HG02588 (cell line): ENCODE results near the gene ARNT2.
"Not testable (repeated sequence)": the region's sequence is repeated elsewhere in the genome, so short reads cannot be mapped to it uniquely, and the experiment has no call there.

Experiments
- ATAC-seq: cut with Tn5 transposase; IDR thresholded peaks from one replicate; pipeline ENCODE4 v1.9.1; 2021; ENCODE audit warnings: mild to moderate bottlenecking, moderate library complexity; ENCODE audit not compliant: unreplicated experiment

Gene ARNT2

DNA sequence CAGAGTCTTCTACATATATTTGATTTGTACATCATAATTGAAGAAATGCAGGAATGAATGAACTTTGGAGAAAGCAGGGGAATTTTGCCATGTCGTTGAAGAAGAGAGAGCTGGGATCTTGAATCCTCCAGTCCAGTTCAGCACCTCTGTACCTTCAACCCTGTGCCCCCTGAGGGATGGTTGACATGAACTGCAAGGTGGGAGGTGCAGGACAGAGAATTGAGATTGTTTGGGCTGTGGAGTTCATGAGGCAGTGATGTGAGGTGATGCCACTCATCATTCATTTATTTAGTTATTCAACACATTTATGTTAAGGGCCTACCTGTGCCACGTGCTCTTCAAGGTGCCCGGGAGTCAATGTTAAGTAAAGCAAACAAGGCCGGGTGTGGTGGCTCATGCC, 104.6 kb downstream of the ARNT2 start:
- ATAC-seq: no peak

- ATAC-seq: no peak
Measured at GRCh38 chr15:80509800-80510199, 105.6 kb downstream of the ARNT2 start.

GRCh38 chr15:80510985-80511384, 106.8 kb downstream of the ARNT2 start:
- not testable (repeated sequence) for ATAC-seq

DNA sequence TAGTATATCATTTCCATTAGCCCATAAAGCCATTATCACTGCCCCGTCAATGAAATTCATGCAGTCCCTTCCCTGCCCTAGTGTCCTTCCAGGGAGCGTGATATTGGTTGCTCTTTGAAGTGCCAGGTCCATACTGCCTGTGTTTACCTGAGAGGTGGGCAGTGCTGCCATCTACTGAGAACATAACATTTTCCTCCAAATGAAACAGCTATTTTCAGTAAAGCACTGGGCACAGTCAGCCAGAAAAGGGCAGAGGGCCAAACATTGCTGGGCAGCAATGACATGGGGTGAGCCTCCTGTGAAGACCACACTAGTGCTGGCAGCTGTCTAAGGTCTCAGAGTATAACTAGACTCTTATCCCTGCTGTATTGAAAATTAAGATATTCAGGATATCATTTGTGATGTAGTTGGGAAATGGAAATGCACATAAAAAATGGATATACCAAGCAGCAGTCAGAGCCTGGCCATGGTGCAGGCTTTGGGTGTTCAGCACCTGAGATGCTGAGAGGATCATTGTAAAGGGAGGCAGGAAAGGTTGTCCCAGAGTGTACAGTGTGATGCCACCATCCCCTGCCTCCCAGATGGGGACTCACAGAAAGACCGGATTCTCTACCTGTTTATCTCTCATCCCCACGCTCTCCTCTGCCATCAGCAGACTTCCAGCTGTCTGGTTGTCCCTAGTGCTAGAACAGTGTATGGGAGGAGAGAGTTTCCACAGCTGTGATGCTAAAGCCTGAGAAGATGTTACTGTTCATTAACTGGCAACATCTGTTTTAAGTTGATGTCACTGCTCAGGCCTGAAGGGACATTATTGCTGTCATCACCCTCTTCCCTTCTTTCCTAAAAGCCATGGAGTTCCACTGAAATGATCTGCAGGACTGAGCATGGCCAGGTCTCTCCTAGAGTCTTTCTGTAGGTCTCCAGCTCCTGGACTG, 108.8 kb downstream of the ARNT2 start:
- ATAC-seq: no peak

DNA sequence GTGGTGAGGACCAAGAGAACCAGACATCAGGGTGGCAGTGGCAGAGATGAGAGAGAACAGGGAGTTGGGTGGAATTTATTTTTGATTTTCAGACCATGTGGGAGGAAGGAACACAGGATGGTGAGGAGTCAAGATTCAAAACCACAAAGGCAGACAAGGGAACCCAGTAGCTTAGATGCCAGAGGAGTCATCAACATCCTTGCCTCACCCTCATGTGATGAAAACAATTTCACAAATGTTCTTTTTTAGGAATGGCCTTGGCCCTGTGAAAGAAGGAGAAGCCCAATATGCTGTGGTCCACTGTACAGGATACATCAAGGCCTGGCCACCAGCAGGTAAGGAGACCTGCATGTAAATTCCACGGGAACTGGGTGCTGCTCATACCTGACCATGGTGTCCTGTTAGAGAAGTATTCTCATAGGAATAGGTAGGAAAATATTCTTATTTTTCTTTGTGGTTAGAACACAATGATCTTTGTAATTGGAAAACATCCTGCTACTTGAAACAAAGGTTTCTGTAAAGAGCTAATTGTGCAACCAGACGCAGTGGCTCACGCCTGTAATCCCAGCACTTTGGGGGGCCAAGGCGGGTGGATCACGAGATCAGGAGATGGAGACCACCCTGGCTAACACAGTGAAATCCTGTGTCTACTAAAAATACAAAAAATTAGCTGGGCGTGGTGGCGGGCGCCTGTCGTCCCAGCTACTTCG, 110.0 kb downstream of the ARNT2 start:
- no peak for ATAC-seq

GRCh38 chr15:80517290-80517689, 113.1 kb downstream of the ARNT2 start:
- no peak for ATAC-seq

DNA sequence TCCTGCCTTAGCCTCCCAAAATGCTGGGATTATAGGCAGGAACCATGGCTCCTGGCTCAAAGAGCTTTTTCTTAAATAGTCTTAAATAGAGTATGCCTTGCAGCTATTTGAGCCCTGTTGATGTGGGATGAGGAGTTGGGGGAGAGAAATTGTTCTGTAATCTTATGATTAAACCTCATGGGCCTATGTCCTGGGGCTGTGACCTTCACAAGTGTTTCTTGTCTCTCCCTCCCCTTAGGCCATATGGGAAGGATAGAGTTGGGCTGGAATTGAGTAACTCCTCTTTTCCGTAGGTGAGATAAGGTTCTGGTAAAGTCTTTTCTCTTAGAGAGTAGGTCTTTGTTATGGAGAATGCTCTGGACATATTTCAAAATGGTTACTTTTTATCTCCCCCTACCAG, 114.3 kb downstream of the ARNT2 start:
- no peak for ATAC-seq

GRCh38 chr15:80523746-80524145, 119.6 kb downstream of the ARNT2 start:
- ATAC-seq: no peak

DNA sequence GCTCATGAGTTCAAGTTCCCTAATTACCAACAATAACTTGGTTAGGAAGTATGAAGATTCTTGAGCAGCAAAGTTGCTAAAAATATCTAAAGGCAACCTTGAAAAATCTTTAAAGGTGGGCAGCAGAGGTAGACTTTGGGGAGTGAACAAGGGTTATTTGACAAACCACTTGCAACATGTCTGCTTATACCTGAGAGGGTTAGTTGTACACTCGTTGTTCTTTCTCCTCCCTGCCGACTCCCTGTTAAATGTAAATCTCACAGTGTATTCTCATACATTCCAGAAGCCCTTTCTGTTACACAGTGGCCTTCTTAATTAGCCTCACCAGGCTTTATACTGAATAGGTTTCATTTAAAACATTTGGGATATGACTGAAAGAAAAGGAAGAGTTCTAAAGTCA, 121.7 kb downstream of the ARNT2 start:
- no peak for ATAC-seq

- ATAC-seq: no peak
Measured at GRCh38 chr15:80526556-80527340, 122.6 kb downstream of the ARNT2 start.

GRCh38 chr15:80527406-80527805, 123.2 kb downstream of the ARNT2 start:
- ATAC-seq: no peak

DNA sequence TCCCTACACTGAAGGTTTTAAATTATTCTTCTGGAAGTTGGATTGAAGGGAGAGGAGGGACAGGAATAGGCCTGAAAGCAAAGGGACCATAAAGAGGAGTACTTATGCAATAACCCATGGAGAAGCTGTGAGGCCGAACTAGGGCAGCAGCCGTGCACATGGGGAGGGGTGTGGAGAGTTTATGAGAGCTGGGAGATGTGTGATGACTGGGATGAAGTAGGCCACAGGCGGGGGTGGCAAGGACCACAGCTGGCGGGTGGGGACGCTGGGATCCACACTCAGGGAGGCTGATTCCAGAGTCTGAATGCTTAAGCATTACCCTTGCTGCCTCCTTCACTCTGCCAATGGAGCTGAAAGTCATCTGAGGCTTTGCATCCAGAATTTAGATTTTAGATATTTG, 123.8 kb downstream of the ARNT2 start:
- ATAC-seq: no peak

- ATAC-seq: no peak
Measured at GRCh38 chr15:80530737-80531365, 126.7 kb downstream of the ARNT2 start.

- no peak for ATAC-seq
Measured at GRCh38 chr15:80531388-80531787, 127.2 kb downstream of the ARNT2 start.

GRCh38 chr15:80531796-80532195, 127.6 kb downstream of the ARNT2 start:
- ATAC-seq: no peak

GRCh38 chr15:80533790-80534333, 129.7 kb downstream of the ARNT2 start:
- ATAC-seq: no peak

GRCh38 chr15:80536231-80536630, 132.0 kb downstream of the ARNT2 start:
- ATAC-seq: no peak

DNA sequence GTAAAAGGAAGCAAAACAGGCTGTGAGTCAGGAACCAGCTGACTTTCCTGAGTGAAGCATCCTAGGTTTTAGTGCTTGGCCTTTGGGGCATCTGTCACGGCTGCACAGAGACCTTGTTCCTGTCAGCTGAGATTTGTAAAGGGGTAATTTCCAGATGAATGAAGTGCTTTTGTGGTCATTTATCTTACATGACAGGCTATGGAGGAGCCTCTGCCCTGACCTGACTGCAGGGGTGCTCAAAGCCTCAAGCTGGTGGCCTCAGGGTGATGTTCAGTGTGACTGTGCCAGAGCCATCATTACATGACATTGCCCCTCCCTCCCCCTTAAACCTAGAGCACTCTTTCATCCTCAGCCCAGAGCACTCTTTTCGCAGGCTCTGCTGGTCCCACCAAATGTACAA, 132.5 kb downstream of the ARNT2 start:
- no peak for ATAC-seq

DNA sequence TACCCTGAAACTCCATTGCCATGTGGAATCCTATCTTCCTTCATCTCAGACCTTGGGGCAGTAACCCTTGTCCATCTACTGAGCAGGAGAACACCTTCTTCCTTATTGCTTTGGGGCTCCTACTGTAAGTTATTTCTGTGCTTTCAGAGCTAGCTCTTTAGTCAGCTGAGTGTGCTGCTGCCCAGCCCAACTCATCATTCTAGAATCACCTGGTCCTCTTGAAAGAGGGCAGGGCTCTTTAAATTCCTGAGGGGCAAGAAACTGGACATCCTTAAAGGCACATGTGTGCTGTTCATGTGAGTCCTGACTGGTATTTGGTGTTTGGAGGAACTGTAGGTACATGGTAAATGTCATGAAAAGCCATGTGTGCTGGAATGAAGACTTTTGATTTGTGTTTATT, 140.9 kb downstream of the ARNT2 start:
- no peak for ATAC-seq

GRCh38 chr15:80547264-80547663, 143.1 kb downstream of the ARNT2 start:
- no peak for ATAC-seq

DNA sequence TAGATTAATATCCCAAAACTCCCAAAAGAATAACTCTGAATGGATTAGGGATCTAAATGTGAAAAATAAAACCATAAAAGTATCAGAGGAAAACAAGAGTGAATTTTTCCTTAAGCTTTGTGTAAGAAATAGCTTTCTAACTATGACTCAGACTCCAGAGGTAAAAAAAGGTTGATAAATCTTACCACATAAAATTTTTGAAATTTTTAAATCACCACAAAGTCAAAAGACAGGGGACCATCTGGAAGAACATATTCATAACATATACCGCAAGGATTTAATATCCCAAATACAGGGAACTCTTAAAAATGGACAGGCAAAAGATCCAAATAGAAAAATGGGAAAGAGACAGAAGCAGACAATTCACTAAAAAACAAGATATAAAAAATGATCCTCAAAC, 145.0 kb downstream of the ARNT2 start:
- no peak for ATAC-seq
